GM18868 (cell line): ENCODE results near the gene FAM81A.

Experiments
- ATAC-seq: cut with Tn5 transposase; IDR thresholded peaks from one replicate; pipeline ENCODE4 v1.9.1; 2021; ENCODE audit warnings: mild to moderate bottlenecking, moderate library complexity; ENCODE audit not compliant: unreplicated experiment

Gene FAM81A

GRCh38 chr15:59571606-59572005 is 133.6 kb downstream of the FAM81A start:
- ATAC-seq = no peak
